BJ (cell line): ENCODE data around the gene TMEM252. TPM values are rescaled to one million over a fixed set of nuclear protein-coding genes. Genes with fewer than 3 reads are reported as not detected.

Experiments used
- CTCF ChIA-PET: fragments of 350-600 bp; formaldehyde crosslinking; extraction: SDS; loops from one replicate; lab custom pipeline; 2021; ENCODE audit warnings: antibody characterized with exemption, inconsistent platforms; lab: Yijun Ruan, JAX
- POLR2A ChIA-PET: fragments of 300-600 bp; sonication (Branson Sonifier 250); formaldehyde crosslinking; extraction: SDS; loops from one replicate; lab custom pipeline; 2021; ENCODE audit warnings: antibody characterized with exemption; lab: Charles Lee
- DNase-seq: peaks from one replicate; pipeline ENCODE4 v3.0.0-alpha.2; 2011; ENCODE audit warnings: low read depth
- H3K27me3 ChIP-seq: 2 replicates; pipeline ENCODE4 v1.6.0; 2011; ENCODE audit warnings: low read length; ENCODE audit not compliant: control insufficient read depth, insufficient read depth
- H3K36me3 ChIP-seq: 2 replicates; pipeline ENCODE4 v1.5.1; 2011; ENCODE audit warnings: low read length; ENCODE audit not compliant: control insufficient read depth, insufficient read depth
- H3K4me3 ChIP-seq: 2 replicates; pipeline ENCODE4 v1.5.1; 2011; ENCODE audit warnings: low read depth, mild to moderate bottlenecking, control low read depth, low read length
- CTCF ChIP-seq: IDR thresholded peaks from 2 replicates; pipeline ENCODE4 v1.5.1; 2011; ENCODE audit warnings: low read depth, mild to moderate bottlenecking, control low read depth, inconsistent platforms, low read length, moderate library complexity; ENCODE audit not compliant: insufficient read depth
- polyA plus RNA-seq: library from polyadenylated mRNA; depleted of rRNA; stranded (reverse); fragments of >200 nt; gene quantifications from 2 replicates; pipeline ENCODE4 v1.2.3, GENCODE V29; 2011

The TMEM252 gene
- polyA plus RNA-seq, 1 experiment, result not detected

DNA sequence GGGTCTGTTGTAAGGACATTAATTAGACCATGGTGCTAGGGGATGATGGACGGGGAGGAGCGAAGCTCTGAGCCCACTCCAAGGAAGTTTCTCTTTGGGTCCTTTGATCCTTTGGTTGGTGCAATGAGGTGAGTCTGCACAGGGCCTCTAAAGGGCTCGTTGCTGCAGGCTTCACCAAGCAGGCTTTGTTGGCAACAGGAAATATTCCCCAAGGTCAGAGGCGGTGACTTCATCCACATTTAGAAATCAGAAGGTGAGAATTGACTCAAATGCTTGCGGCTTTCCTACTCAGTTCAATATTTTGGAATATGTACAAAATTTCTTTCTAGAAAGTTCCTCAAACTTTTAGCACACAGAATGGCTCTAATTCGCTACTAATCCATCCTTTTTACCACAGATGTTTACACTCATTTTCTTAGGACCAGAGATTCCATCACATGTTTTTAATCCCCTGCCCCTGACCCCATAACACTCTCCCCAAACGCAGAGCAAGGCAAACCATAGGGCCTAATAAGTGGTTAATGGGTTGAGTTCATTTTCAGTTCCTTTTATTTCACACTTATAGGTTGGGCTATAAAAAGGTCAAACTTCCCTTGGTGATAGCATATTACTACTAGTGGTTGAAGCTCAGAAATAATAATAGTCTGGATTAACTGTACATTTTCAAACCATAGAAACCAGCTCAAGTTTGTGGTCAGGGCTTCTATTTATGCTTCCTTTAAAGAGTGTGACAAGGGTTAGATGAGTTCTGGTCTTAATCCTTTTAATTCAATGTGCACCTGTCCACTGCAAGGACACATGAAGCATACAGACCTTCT is 37.3 kb upstream of the TMEM252 start:
- ChIA-PET CTCF (interaction anchor here (0.6 kb wide), 1 partner anchor 235 kb away, joined by 3 read pairs; no protein-coding TSS in a partner anchor), POLR2A (no interaction called here)
- no peak overlapping the region for H3K4me3 ChIP-seq
- no peak for TF ChIP-seq CTCF
- no peaks in the 10 kb centered on the region for H3K36me3 ChIP-seq
- no peak for DNase-seq
- no peaks in the 10 kb centered on the region for H3K27me3 ChIP-seq

DNA sequence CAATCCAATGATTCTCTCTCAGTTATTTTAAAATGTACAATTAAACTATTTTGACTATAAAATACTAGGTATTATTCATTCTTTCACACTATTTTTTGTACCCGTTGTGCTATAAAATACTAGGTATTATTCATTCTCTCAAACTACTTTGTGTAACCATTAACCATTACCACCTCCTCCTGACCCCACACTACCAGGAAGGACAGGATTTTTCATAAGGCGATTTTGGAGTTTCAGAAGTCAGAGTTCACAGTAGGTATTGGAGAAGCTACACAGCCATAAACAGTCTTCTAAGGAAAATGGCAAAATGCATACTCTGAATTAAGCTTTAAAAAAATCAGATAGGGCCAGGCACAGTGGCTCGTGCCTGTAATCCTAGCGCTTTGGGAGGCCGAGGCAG is 35.1 kb upstream of the TMEM252 start:
- POLR2A ChIA-PET, result no interaction called here

DNA sequence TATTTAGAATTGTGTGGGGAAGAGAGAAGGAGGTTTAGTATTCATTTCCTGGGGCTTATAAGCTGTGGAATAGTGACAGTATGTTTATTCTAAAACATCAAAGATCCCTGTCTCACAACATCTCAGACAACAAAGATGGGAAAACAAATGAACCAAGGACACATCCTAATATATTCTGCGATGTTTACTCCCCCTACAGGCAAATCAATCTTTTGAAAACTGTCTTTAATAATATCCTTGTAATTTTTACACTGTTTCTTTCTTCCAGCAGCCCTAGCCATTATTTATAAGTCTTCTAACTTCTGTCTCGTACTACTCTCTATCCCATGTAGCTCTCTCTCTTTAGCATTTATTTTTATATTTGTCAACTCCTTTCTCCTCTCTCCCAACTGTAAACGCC is 33.5 kb upstream of the TMEM252 start:
- TF ChIP-seq CTCF, result peak; percentile 32; the same call in 1 of the 2 replicates
- H3K27me3 ChIP-seq, result no peaks in the 10 kb centered on the region
- CTCF ChIA-PET, result interaction anchor here (1.1 to 4.7 kb wide), 6 partner anchors 9 to 425 kb away, joined by 3 to 26 read pairs (median 5); no protein-coding TSS in a partner anchor
- no peaks in the 10 kb centered on the region for H3K36me3 ChIP-seq
- H3K4me3 ChIP-seq, result no peak overlapping the region
- POLR2A ChIA-PET, result no interaction called here
- DNase-seq, result no peak

More for the DNA sequence above, 35.1 kb upstream of the TMEM252 start:
- H3K27me3 ChIP-seq, result no peaks in the 10 kb centered on the region
- no peak for TF ChIP-seq CTCF
- DNase-seq, result no peak
- H3K4me3 ChIP-seq, result no peak overlapping the region
- no peaks in the 10 kb centered on the region for H3K36me3 ChIP-seq
- CTCF ChIA-PET, result no interaction called here

GRCh38 chr9:68567565-68567964 is 26.9 kb upstream of the TMEM252 start:
- no peak for TF ChIP-seq CTCF
- no peak for DNase-seq
- CTCF ChIA-PET, result interaction anchor here (0.5 to 2.4 kb wide), 8 partner anchors 8 to 613 kb away, joined by 3 to 8 read pairs (median 4); no protein-coding TSS in a partner anchor
- H3K4me3 ChIP-seq, result no peak overlapping the region
- POLR2A ChIA-PET, result no interaction called here
- H3K36me3 ChIP-seq, result no peaks in the 10 kb centered on the region
- no peaks in the 10 kb centered on the region for H3K27me3 ChIP-seq

- no peak for DNase-seq
- no peak for TF ChIP-seq CTCF
- H3K36me3 ChIP-seq, result no peaks in the 10 kb centered on the region
- ChIA-PET POLR2A (no interaction called here), CTCF (interaction anchor here (1.7 kb wide), 1 partner anchor 11 kb away, joined by 6 read pairs; no protein-coding TSS in a partner anchor)
- no peaks in the 10 kb centered on the region for H3K27me3 ChIP-seq
- H3K4me3 ChIP-seq, result no peak overlapping the region
These were observed 21.8 kb upstream of the TMEM252 start for GRCh38 chr9:68562461-68562860.
